Calu3 (cell line): ENCODE measurements around the gene OTOGL. TPM values are rescaled to one million over a fixed set of nuclear protein-coding genes. Genes with fewer than 3 reads are reported as not detected.

Experiments
- BruUV-seq: library from RNA; stranded (reverse); fragments of 400-500 nt; replicated peaks from 2 replicates; lab custom pipeline; 2021; lab: Mats Ljungman, UMichigan
- CTCF ChIA-PET: fragments of 300-600 bp; sonication (Branson Sonifier 250); formaldehyde crosslinking; loops from one replicate; lab custom pipeline; 2022; ENCODE audit warnings: antibody characterized with exemption; lab: Charles Lee
- DNase-seq: peaks from one replicate; pipeline ENCODE4 v3.0.0; 2022
- H3K27ac Mint-ChIP-seq: one replicate; pipeline ENCODE4 v1.8.0; 2022; ENCODE audit warnings: mixed read lengths; ENCODE audit not compliant: unreplicated experiment
- H3K27me3 Mint-ChIP-seq: one replicate; pipeline ENCODE4 v1.8.0; 2022; ENCODE audit warnings: mixed read lengths; ENCODE audit not compliant: unreplicated experiment
- H3K36me3 Mint-ChIP-seq: one replicate; pipeline ENCODE4 v1.8.0; 2022; ENCODE audit warnings: mild to moderate bottlenecking, moderate library complexity, mixed read lengths; ENCODE audit not compliant: insufficient read depth, unreplicated experiment
- H3K4me1 Mint-ChIP-seq: one replicate; pipeline ENCODE4 v1.8.0; 2022; ENCODE audit warnings: mild to moderate bottlenecking, low read depth, mixed read lengths; ENCODE audit not compliant: unreplicated experiment
- H3K4me3 Mint-ChIP-seq: one replicate; pipeline ENCODE4 v1.8.0; 2022; ENCODE audit warnings: mild to moderate bottlenecking, low read depth, moderate library complexity, mixed read lengths; ENCODE audit not compliant: unreplicated experiment
- H3K9me3 Mint-ChIP-seq: one replicate; pipeline ENCODE4 v1.8.0; 2022; ENCODE audit warnings: low read depth, mixed read lengths; ENCODE audit not compliant: unreplicated experiment
- intact Hi-C: fragments of 100-400 bp; cut with micrococcal nuclease; formaldehyde crosslinking; loops from one replicate; pipeline ENCODE4 v1.10.0; 2022; ENCODE audit not compliant: unreplicated experiment
- total RNA-seq: library from RNA; stranded (reverse); gene quantifications from 2 replicates; pipeline ENCODE4 v1.2.3, GENCODE V29; 2022
- TF ChIP-seq, protein P1 (sequence below): fragments of 200-600 bp; IDR thresholded peaks from one replicate; pipeline ENCODE4 v1.8.0; 2022; ENCODE audit warnings: antibody characterized with exemption; ENCODE audit not compliant: unreplicated experiment

The OTOGL gene
- total RNA-seq, 1 experiment from 2014 or later: 0.09 TPM

DNA sequence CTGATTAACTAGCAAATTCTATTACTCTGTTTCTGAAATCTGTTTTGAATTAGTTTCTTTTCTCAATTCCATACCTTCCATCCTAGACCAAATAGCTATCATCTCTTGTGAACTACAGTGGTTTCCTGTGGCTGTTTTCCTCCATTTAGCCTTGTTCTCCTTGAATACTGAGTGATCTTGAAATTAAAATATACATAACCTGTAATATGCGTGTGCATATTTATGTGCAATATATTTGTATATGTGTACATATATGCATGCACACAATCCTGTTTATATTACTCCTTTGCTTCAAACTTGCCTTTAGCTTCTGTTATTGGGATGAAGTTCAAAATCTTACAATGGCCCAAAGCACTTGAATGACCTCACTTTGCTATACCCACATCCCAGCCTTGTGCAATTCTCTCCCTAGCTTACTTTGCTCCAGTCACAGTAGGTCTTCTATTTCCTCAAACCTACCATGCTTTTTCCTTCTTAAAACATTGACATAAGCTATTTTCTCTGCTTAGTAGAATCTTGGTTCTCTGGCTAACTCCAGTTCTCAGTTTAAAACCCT lies 99.5 kb downstream of the OTOGL start:
- Mint-ChIP-seq H3K4me3 (no peak overlapping the region), H3K27ac (no peak overlapping the region), H3K9me3 (no peaks in the 10 kb centered on the region), H3K4me1 (no peaks in the 10 kb centered on the region), H3K36me3 (no peaks in the 10 kb centered on the region), H3K27me3 (no peaks in the 10 kb centered on the region)
- intact Hi-C loops: loop anchor here (5.0 to 10.0 kb wide), 2 partner anchors 206 to 1058 kb away; no protein-coding TSS in a partner anchor
- DNase-seq: no peak
- CTCF ChIA-PET: interaction anchor here (1.1 kb wide), 1 partner anchor 71 kb away, joined by 3 read pairs; no protein-coding TSS in a partner anchor
- no TSS peak for BruUV-seq
- TF ChIP-seq, protein P1, sequence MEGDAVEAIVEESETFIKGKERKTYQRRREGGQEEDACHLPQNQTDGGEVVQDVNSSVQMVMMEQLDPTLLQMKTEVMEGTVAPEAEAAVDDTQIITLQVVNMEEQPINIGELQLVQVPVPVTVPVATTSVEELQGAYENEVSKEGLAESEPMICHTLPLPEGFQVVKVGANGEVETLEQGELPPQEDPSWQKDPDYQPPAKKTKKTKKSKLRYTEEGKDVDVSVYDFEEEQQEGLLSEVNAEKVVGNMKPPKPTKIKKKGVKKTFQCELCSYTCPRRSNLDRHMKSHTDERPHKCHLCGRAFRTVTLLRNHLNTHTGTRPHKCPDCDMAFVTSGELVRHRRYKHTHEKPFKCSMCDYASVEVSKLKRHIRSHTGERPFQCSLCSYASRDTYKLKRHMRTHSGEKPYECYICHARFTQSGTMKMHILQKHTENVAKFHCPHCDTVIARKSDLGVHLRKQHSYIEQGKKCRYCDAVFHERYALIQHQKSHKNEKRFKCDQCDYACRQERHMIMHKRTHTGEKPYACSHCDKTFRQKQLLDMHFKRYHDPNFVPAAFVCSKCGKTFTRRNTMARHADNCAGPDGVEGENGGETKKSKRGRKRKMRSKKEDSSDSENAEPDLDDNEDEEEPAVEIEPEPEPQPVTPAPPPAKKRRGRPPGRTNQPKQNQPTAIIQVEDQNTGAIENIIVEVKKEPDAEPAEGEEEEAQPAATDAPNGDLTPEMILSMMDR: no peak

- BruUV-seq: no TSS peak
- Mint-ChIP-seq H3K27ac (no peak overlapping the region), H3K36me3 (no peaks in the 10 kb centered on the region), H3K27me3 (no peaks in the 10 kb centered on the region), H3K4me1 (no peaks in the 10 kb centered on the region), H3K4me3 (no peak overlapping the region), H3K9me3 (no peaks in the 10 kb centered on the region)
- CTCF ChIA-PET: interaction anchor here (1.0 kb wide), 1 partner anchor 70 kb away, joined by 3 read pairs; no protein-coding TSS in a partner anchor
- TF ChIP-seq, protein P1: no peak
- intact Hi-C loops: loop anchor here (5.0 to 10.0 kb wide), 2 partner anchors 205 to 1057 kb away; no protein-coding TSS in a partner anchor
- DNase-seq: no peak
Observed at GRCh38 chr12:80199931-80200330, 100.6 kb downstream of the OTOGL start.

DNA sequence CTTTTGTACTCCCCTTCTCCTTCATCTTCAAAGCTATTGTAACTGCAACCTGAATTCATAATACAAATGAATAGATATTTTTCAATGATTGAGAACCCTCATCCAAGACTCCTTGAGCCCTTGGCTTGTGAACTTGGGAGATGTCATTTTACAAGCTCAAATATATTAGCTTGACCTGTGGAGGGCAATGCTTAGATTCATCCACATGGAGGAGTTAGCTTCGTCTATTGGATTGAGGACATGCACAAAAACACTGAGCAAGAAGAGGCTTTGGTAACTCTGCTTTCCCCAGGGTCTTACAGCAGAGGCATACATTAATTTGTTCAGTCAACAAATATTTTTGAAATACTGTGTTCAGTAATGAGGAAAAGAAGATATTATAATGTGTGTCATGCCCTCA lies 101.1 kb downstream of the OTOGL start:
- CTCF ChIA-PET: interaction anchor here (0.5 to 1.0 kb wide), 2 partner anchors 69 to 1177 kb away, joined by 3 to 4 read pairs; no protein-coding TSS in a partner anchor
- intact Hi-C loops: no loop called here
- no TSS peak for BruUV-seq
- Mint-ChIP-seq H3K36me3 (no peaks in the 10 kb centered on the region), H3K4me1 (no peaks in the 10 kb centered on the region), H3K4me3 (no peak overlapping the region), H3K27ac (no peak overlapping the region), H3K27me3 (no peaks in the 10 kb centered on the region), H3K9me3 (no peaks in the 10 kb centered on the region)
- TF ChIP-seq, protein P1: no peak
- no peak for DNase-seq

- no peaks in the 10 kb centered on the region for H3K27me3 Mint-ChIP-seq
- no peaks in the 10 kb centered on the region for H3K36me3 Mint-ChIP-seq
- no peak for DNase-seq
- TF ChIP-seq, protein P1: no peak
- CTCF ChIA-PET: no interaction called here
- intact Hi-C loops: no loop called here
- no peak overlapping the region for H3K27ac Mint-ChIP-seq
- H3K4me3 Mint-ChIP-seq: no peak overlapping the region
- H3K9me3 Mint-ChIP-seq: no peaks in the 10 kb centered on the region
- H3K4me1 Mint-ChIP-seq: no peaks in the 10 kb centered on the region
- BruUV-seq: no TSS peak
Observed at GRCh38 chr12:80201908-80202307, 102.6 kb downstream of the OTOGL start.
